Keratinocyte (primary cell): ENCODE results near the gene DMP1. TPM values are rescaled to one million over a fixed set of nuclear protein-coding genes. Genes with fewer than 3 reads are reported as not detected.
"Not testable (repeated sequence)": the region's sequence is repeated elsewhere in the genome, so short reads cannot be mapped to it uniquely, and the experiment has no call there.

ENCODE experiments used
- DNase-seq: peaks from one replicate; pipeline ENCODE4 v3.0.0-alpha.2; 2011; ENCODE audit warnings: low read depth, missing footprints, low spot score
- FAIRE-seq: peaks from 2 replicates; lab custom pipeline; 2011; peaks lifted over from hg19 to GRCh38; lab: Jason Lieb, UNC
- H2AFZ ChIP-seq: 2 replicates; pipeline ENCODE4 v1.6.0; 2012; ENCODE audit warnings: low read length, control low read depth, inconsistent platforms; ENCODE audit not compliant: control insufficient read depth
- H3K27ac ChIP-seq: 2 replicates; pipeline ENCODE4 v1.5.1; 2011; ENCODE audit warnings: low read length; ENCODE audit not compliant: control insufficient read depth, insufficient read depth
- H3K27me3 ChIP-seq: 3 replicates; pipeline ENCODE4 v1.6.0; 2011; ENCODE audit warnings: low read length; ENCODE audit not compliant: control insufficient read depth, insufficient read depth; ENCODE audit errors: extremely low read depth
- H3K36me3 ChIP-seq, 2 experiments: 2 replicates in 1 of 2; 3 replicates in 1 of 2; pipeline ENCODE4 v1.5.1; 2011; ENCODE audit warnings: low read length in 2 of 2, mild to moderate bottlenecking in 1 of 2; ENCODE audit not compliant: control insufficient read depth in 2 of 2, insufficient read depth in 2 of 2; ENCODE audit errors: extremely low read depth in 1 of 2
- H3K4me1 ChIP-seq: 3 replicates; pipeline ENCODE4 v1.5.1; 2011; ENCODE audit warnings: low read length; ENCODE audit not compliant: control insufficient read depth, insufficient read depth; ENCODE audit errors: extremely low read depth
- H3K4me2 ChIP-seq: 3 replicates; pipeline ENCODE4 v1.6.0; 2011; ENCODE audit warnings: low read depth, low read length; ENCODE audit not compliant: control insufficient read depth, insufficient read depth; ENCODE audit errors: extremely low read depth
- H3K4me3 ChIP-seq, 3 experiments: fragments of 200-600 bp in 1 of 3; sonication (generic) in 1 of 3; 2 replicates in 2 of 3; 3 replicates in 1 of 3; pipeline ENCODE4 v1.5.1; 2011 to 2016; ENCODE audit warnings: low read length in 3 of 3, mild to moderate bottlenecking in 3 of 3, control low read depth in 2 of 3, inconsistent platforms in 1 of 3, low read depth in 1 of 3, mixed read lengths in 1 of 3, mixed run types in 1 of 3, moderate library complexity in 1 of 3; ENCODE audit not compliant: control insufficient read depth in 2 of 3, insufficient read depth in 2 of 3; ENCODE audit errors: extremely low read depth in 1 of 3
- H3K79me2 ChIP-seq: 2 replicates; pipeline ENCODE4 v1.6.0; 2012; ENCODE audit warnings: low read length; ENCODE audit not compliant: control insufficient read depth, insufficient read depth
- H3K9ac ChIP-seq: 3 replicates; pipeline ENCODE4 v1.6.0; 2011; ENCODE audit warnings: low read length; ENCODE audit not compliant: control insufficient read depth, insufficient read depth; ENCODE audit errors: extremely low read depth
- H3K9me1 ChIP-seq: 3 replicates; pipeline ENCODE4 v1.6.0; 2011; ENCODE audit warnings: low read length; ENCODE audit not compliant: control insufficient read depth, insufficient read depth; ENCODE audit errors: extremely low read depth
- H3K9me3 ChIP-seq: 2 replicates; pipeline ENCODE4 v1.5.1; 2012; ENCODE audit warnings: low read depth, low read length; ENCODE audit not compliant: control insufficient read depth
- H4K20me1 ChIP-seq: 3 replicates; pipeline ENCODE4 v1.6.0; 2011; ENCODE audit warnings: low read length; ENCODE audit not compliant: control insufficient read depth, insufficient read depth; ENCODE audit errors: extremely low read depth
- CTCF ChIP-seq, 3 experiments: IDR thresholded peaks in 1 of 3; conservative IDR thresholded peaks in 1 of 3; optimal IDR thresholded peaks in 1 of 3; 2 replicates in 2 of 3; 3 replicates in 1 of 3; pipeline versions ENCODE3 to v1.5.1; 2011; ENCODE audit warnings: low read length in 3 of 3, mild to moderate bottlenecking in 3 of 3, moderate library complexity in 2 of 3, control low read depth in 1 of 3, inconsistent platforms in 1 of 3; ENCODE audit not compliant: insufficient read depth in 2 of 3; ENCODE audit errors: extremely low read depth in 1 of 3
- EZH2 ChIP-seq: IDR thresholded peaks from one replicate; pipeline ENCODE4 v1.6.1; 2012; ENCODE audit warnings: inconsistent platforms, mild to moderate bottlenecking, low read length, moderate library complexity
- dilution Hi-C: fragments of 300-500 bp; cut with MboI; formaldehyde crosslinking; loops from one replicate; pipeline ENCODE4 v1.7.0; 2020; ENCODE audit warnings: low sequenced_read_pairs; ENCODE audit not compliant: extremely low pct_ligation_motif_present
- polyA plus RNA-seq, 5 experiments: library from polyadenylated mRNA; depleted of rRNA in 3 of 5; stranded (reverse) in 3 of 5; stranded (forward) in 1 of 5; unstranded in 1 of 5; fragments of >200 nt; gene quantifications; 1 replicate in 1 of 5; 2 replicates in 3 of 5; 3 replicates in 1 of 5; pipeline versions ENCODE4 v1.2.1 to v1.2.3, GENCODE V29; 2011 to 2012; ENCODE audit warnings: missing spikeins in 2 of 5, low read depth in 1 of 5, low replicate concordance in 1 of 5

Gene DMP1
- polyA plus RNA-seq, 1 donor (not counting 4 experiments of a cell fraction or from before 2014, with no cell fraction given): not detected

GRCh38 chr4:87680271-87680670 lies 30.2 kb downstream of the DMP1 start:
- Histone ChIP-seq H3K4me2 (no peak overlapping the region), H3K9me1 (no peaks in the 10 kb centered on the region), H3K36me3 (no peaks in the 10 kb centered on the region), H3K4me1 (no peaks in the 10 kb centered on the region), H2AFZ (no peak overlapping the region), H3K79me2 (no peaks in the 10 kb centered on the region), H3K4me3 (no peak overlapping the region), H4K20me1 (no peaks in the 10 kb centered on the region), H3K9ac (no peak overlapping the region), H3K9me3 (no peaks in the 10 kb centered on the region), H3K27me3 (no peaks in the 10 kb centered on the region), H3K27ac (no peak overlapping the region)
- DNase-seq (no peak), FAIRE-seq (no peak)
- TF ChIP-seq CTCF (optimal IDR thresholded peaks at IDR 0.05 in 1 of 3, IDR thresholded peaks at IDR 0.05 in 1 of 3, conservative IDR thresholded peaks at IDR 0.05 in 1 of 3; ENCODE audit: extremely low read depth in 1 of 3, insufficient read depth in 2 of 3, low read length in 3 of 3) (no peak), EZH2 (no peak)
- dilution Hi-C loops: no loop called here

DNA sequence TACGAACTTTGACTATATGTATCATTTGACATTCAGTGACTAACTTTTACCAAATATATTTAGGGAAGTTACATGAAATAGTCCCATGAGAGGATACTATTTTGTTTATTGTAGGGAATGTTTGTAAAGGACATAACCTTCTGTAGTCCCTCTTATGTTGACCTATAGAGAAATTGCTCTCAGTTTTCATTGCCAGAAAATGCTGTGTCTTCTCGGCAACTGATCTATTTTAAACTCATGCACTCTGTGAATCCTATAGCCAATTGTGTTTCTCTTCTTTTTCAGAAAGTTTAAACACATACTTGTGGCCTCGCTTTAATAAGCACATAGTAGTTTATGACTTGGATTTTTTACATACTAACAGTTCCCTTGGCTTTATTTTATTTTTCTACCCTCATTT lies 38.2 kb downstream of the DMP1 start:
- Histone ChIP-seq H3K4me2 (no peak overlapping the region), H3K36me3 (no peaks in the 10 kb centered on the region), H3K27me3 (no peaks in the 10 kb centered on the region), H3K4me3 (no peak overlapping the region), H3K4me1 (no peaks in the 10 kb centered on the region), H4K20me1 (no peaks in the 10 kb centered on the region), H3K27ac (no peak overlapping the region), H2AFZ (no peak overlapping the region), H3K79me2 (no peaks in the 10 kb centered on the region), H3K9ac (no peak overlapping the region), H3K9me1 (no peaks in the 10 kb centered on the region), H3K9me3 (no peaks in the 10 kb centered on the region)
- dilution Hi-C loops: no loop called here
- no peak for TF ChIP-seq CTCF (optimal IDR thresholded peaks at IDR 0.05 in 1 of 3, IDR thresholded peaks at IDR 0.05 in 1 of 3, conservative IDR thresholded peaks at IDR 0.05 in 1 of 3; ENCODE audit: extremely low read depth in 1 of 3, insufficient read depth in 2 of 3, low read length in 3 of 3)
- no peak for TF ChIP-seq EZH2
- FAIRE-seq (no peak), DNase-seq (no peak)

GRCh38 chr4:87690947-87691346 lies 40.9 kb downstream of the DMP1 start:
- FAIRE-seq, dilution Hi-C loops: not testable (repeated sequence)

GRCh38 chr4:87692060-87692459 lies 42.0 kb downstream of the DMP1 start:
- H3K4me1 ChIP-seq, H3K4me2 ChIP-seq, H3K79me2 ChIP-seq, H3K27ac ChIP-seq, FAIRE-seq, H3K9ac ChIP-seq, H3K27me3 ChIP-seq, H3K36me3 ChIP-seq, H4K20me1 ChIP-seq, H3K9me3 ChIP-seq, dilution Hi-C loops, DNase-seq, H2AFZ ChIP-seq, H3K4me3 ChIP-seq, H3K9me1 ChIP-seq: not testable (repeated sequence)

More at GRCh38 chr4:87690947-87691346, 40.9 kb downstream of the DMP1 start:
- not testable (repeated sequence) for DNase-seq, H4K20me1 ChIP-seq, H3K9me3 ChIP-seq, H3K27ac ChIP-seq, H2AFZ ChIP-seq, H3K4me2 ChIP-seq, H3K4me3 ChIP-seq, H3K9me1 ChIP-seq, H3K79me2 ChIP-seq, H3K4me1 ChIP-seq, H3K9ac ChIP-seq, H3K27me3 ChIP-seq, H3K36me3 ChIP-seq
